Mesenchymal stem cell (in vitro differentiated cells and primary cell): Measurements from ENCODE around the gene UBL3.

Experiments
- DNase-seq: peaks from one replicate; pipeline ENCODE4 v3.0.0-alpha.2; 2013
- H2AFZ ChIP-seq: one replicate; pipeline ENCODE4 v1.6.1; 2013; ENCODE audit warnings: low read depth, mild to moderate bottlenecking, control low read depth, inconsistent platforms, low read length, moderate library complexity
- H2AK5ac ChIP-seq: 2 replicates; pipeline ENCODE4 v1.6.1; 2013; ENCODE audit warnings: low read length, moderate library complexity, mild to moderate bottlenecking, inconsistent platforms; ENCODE audit not compliant: severe bottlenecking
- H2BK120ac ChIP-seq: one replicate; pipeline ENCODE4 v1.6.1; 2013; ENCODE audit warnings: low read depth, mild to moderate bottlenecking, inconsistent platforms, low read length, moderate library complexity
- H2BK12ac ChIP-seq, 2 experiments: one replicate each; pipeline ENCODE4 v1.6.1; 2013; ENCODE audit warnings: inconsistent platforms in 2 of 2, low read length in 2 of 2, mild to moderate bottlenecking in 2 of 2, moderate library complexity in 2 of 2, control low read depth in 1 of 2
- H2BK15ac ChIP-seq: one replicate; pipeline ENCODE4 v1.6.1; 2013; ENCODE audit warnings: mild to moderate bottlenecking, low read depth, inconsistent platforms; ENCODE audit not compliant: poor library complexity, severe bottlenecking
- H2BK5ac ChIP-seq: 2 replicates; pipeline ENCODE4 v1.6.1; 2013; ENCODE audit warnings: low read depth, mild to moderate bottlenecking, low read length, control low read depth, inconsistent platforms; ENCODE audit not compliant: poor library complexity, severe bottlenecking
- H3K14ac ChIP-seq, 2 experiments: one replicate each; pipeline ENCODE4 v1.6.1; 2013; ENCODE audit warnings: inconsistent platforms in 2 of 2, low read length in 2 of 2, control low read depth in 1 of 2, mild to moderate bottlenecking in 1 of 2, moderate library complexity in 1 of 2
- H3K18ac ChIP-seq, 2 experiments: one replicate each; pipeline ENCODE4 v1.6.1; 2013; ENCODE audit warnings: inconsistent platforms in 2 of 2, low read length in 2 of 2, control low read depth in 1 of 2, low read depth in 1 of 2, mild to moderate bottlenecking in 1 of 2
- H3K23ac ChIP-seq, 2 experiments: one replicate each; pipeline ENCODE4 v1.6.1; 2013; ENCODE audit warnings: inconsistent platforms in 2 of 2, low read length in 2 of 2, mild to moderate bottlenecking in 2 of 2, moderate library complexity in 2 of 2, control low read depth in 1 of 2
- H3K27ac ChIP-seq: 2 replicates; pipeline ENCODE4 v1.5.1; 2013; ENCODE audit warnings: mild to moderate bottlenecking, moderate library complexity, low read length, control low read depth, inconsistent platforms; ENCODE audit not compliant: poor library complexity, severe bottlenecking
- H3K27me3 ChIP-seq, 2 experiments: 2 replicates each; pipeline versions ENCODE4 v1.6.1 to v1.7.0; 2013; ENCODE audit warnings: low read length in 2 of 2, mild to moderate bottlenecking in 2 of 2, moderate library complexity in 2 of 2, control low read depth in 1 of 2, inconsistent platforms in 1 of 2; ENCODE audit not compliant: control insufficient read depth in 1 of 2, insufficient read depth in 1 of 2
- H3K36me3 ChIP-seq, 2 experiments: 2 replicates each; pipeline versions ENCODE4 v1.6.1 to v1.7.0; 2013; ENCODE audit warnings: low read length in 2 of 2, control low read depth in 1 of 2, inconsistent platforms in 1 of 2, low read depth in 1 of 2, mild to moderate bottlenecking in 1 of 2; ENCODE audit not compliant: insufficient read depth in 2 of 2, control insufficient read depth in 1 of 2
- H3K4ac ChIP-seq, 2 experiments: one replicate each; pipeline ENCODE4 v1.6.1; 2013; ENCODE audit warnings: inconsistent platforms in 2 of 2, low read length in 2 of 2, mild to moderate bottlenecking in 2 of 2, moderate library complexity in 2 of 2, control low read depth in 1 of 2, low read depth in 1 of 2
- H3K4me1 ChIP-seq: 2 replicates; pipeline ENCODE4 v1.6.1; 2013; ENCODE audit warnings: low read depth, low read length, control low read depth; ENCODE audit not compliant: control insufficient read depth, insufficient read depth
- H3K4me2 ChIP-seq: 2 replicates; pipeline ENCODE4 v1.6.1; 2013; ENCODE audit warnings: low read length, mild to moderate bottlenecking, inconsistent platforms; ENCODE audit not compliant: poor library complexity, severe bottlenecking
- H3K4me3 ChIP-seq, 2 experiments: 2 replicates each; pipeline versions ENCODE4 v1.5.1 to v1.7.0; 2013; ENCODE audit warnings: low read length in 2 of 2, mild to moderate bottlenecking in 2 of 2, control low read depth in 1 of 2, low read depth in 1 of 2; ENCODE audit not compliant: insufficient read depth in 1 of 2
- H3K79me1 ChIP-seq: replicated peaks from 2 replicates; pipeline ENCODE4 v1.6.1; 2013; ENCODE audit warnings: mild to moderate bottlenecking, control low read depth, low read length, inconsistent platforms; ENCODE audit not compliant: poor library complexity, severe bottlenecking
- H3K9ac ChIP-seq: 2 replicates; pipeline ENCODE4 v1.7.0; 2013; ENCODE audit warnings: mild to moderate bottlenecking, low read length, moderate library complexity
- H3K9me3 ChIP-seq: 2 replicates; pipeline ENCODE4 v1.7.0; 2013; ENCODE audit warnings: mild to moderate bottlenecking, low read length; ENCODE audit not compliant: control insufficient read depth
- H4K8ac ChIP-seq: one replicate; pipeline ENCODE4 v1.6.1; 2013; ENCODE audit warnings: inconsistent platforms, mild to moderate bottlenecking, low read length, moderate library complexity
- H4K91ac ChIP-seq: one replicate; pipeline ENCODE4 v1.6.1; 2013; ENCODE audit warnings: mild to moderate bottlenecking, low read length, inconsistent platforms
- WGBS: methylation state at CpG from one replicate; pipeline ENCODE4 v1.1.7; 2013; ENCODE audit warnings: mixed read lengths; 5-methylcytosine and 5-hydroxymethylcytosine counted together

Gene UBL3

DNA sequence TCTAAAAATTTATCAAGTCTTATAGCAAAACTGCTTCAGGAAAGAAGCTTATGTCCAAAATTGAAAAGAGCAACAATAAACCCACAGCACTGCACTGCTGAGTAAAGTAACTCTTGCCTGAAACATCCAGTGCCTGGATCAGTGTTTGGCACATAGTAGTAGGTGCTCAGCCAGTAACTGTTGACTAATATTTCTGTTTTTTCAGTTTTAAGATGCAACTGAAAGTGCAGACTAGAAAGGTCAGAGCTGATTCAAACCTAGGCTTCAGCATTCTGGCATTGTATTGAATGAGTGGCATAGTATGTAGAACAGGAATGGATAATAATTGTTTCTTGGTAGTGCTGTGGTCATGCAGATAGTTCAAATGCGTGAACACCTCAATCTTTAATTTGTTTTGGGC lies 67.6 kb downstream of the UBL3 start:
- Histone ChIP-seq H3K4me3 (no peak overlapping the region), H3K79me1 (peaks cover 15% of the 10 kb centered on the region), H3K27me3 (no peaks in the 10 kb centered on the region), H2BK5ac (no peak overlapping the region), H3K9me3 (no peaks in the 10 kb centered on the region), H2AK5ac (no peak overlapping the region), H3K4ac (no peak overlapping the region), H4K8ac (no peak overlapping the region), H2AFZ (no peak overlapping the region), H2BK12ac (no peak overlapping the region), H3K4me2 (no peak overlapping the region), H3K23ac (no peak overlapping the region), H3K4me1 (no peaks in the 10 kb centered on the region), H2BK120ac (no peak overlapping the region), H2BK15ac (no peak overlapping the region), H3K36me3 (no peaks in the 10 kb centered on the region), H3K9ac (no peak overlapping the region), H4K91ac (no peak overlapping the region), H3K14ac (no peak overlapping the region), H3K18ac (no peak overlapping the region), H3K27ac (no peak overlapping the region)
- DNase-seq: no peak
- WGBS: 60% methylated on average over 1 of the region's 1 CpG

DNA sequence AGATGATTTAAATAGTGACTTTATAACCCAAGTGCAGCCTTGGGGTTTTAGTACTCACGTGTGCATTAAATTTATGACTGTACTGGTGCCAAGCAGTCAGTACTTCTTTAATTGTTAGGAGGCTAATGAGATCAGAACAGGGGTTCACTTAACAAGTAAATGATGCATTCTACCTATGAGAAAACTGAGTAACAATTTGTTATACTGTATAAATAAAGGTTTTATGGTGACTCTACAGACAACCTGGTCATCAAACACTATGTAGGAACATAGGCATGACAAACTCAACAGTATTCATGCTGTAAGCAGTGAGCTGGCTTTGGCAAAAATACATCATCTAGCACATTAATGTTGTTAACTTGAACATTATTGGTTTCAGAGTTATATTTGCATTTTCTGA lies 75.6 kb downstream of the UBL3 start:
- no peak overlapping the region for H3K4me2 ChIP-seq
- no peak overlapping the region for H2BK5ac ChIP-seq
- 95% methylated on average over 1 of the region's 1 CpG for WGBS
- no peak overlapping the region for H2BK12ac ChIP-seq
- no peak overlapping the region for H4K8ac ChIP-seq
- H3K79me1 ChIP-seq: peaks cover 3% of the 10 kb centered on the region
- DNase-seq: no peak
- H3K23ac ChIP-seq: no peak overlapping the region
- peaks cover 0 to 64% of the 10 kb centered on the region in 2 experiments for H3K36me3 ChIP-seq
- no peak overlapping the region for H3K18ac ChIP-seq
- no peak overlapping the region for H4K91ac ChIP-seq
- H3K14ac ChIP-seq: no peak overlapping the region
- H3K9me3 ChIP-seq: no peaks in the 10 kb centered on the region
- no peaks in the 10 kb centered on the region for H3K27me3 ChIP-seq
- no peak overlapping the region for H2BK15ac ChIP-seq
- no peak overlapping the region for H3K4me3 ChIP-seq
- no peak overlapping the region for H2BK120ac ChIP-seq
- H3K27ac ChIP-seq: no peak overlapping the region
- H3K4ac ChIP-seq: no peak overlapping the region
- H3K4me1 ChIP-seq: no peaks in the 10 kb centered on the region
- no peak overlapping the region for H2AK5ac ChIP-seq
- H2AFZ ChIP-seq: no peak overlapping the region
- no peak overlapping the region for H3K9ac ChIP-seq

DNA sequence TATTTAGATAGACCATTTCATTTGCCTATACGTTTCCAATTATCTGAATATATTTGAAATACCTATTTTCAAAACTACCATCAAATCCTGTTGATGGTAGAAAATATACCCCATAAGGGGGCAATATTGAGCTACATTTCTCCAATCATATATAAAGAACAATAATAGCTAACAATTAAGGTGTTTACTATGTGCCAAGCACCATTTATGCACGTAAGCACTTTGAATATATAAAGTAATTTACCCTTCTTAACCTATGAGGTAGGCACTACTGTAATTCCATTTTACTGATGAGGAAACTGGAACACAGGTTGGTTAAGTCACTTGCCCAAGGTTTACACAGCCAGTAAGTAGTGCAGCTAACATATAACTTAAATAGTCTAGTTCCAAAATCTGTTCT lies 79.2 kb downstream of the UBL3 start:
- Histone ChIP-seq H3K9me3 (no peaks in the 10 kb centered on the region), H3K79me1 (no peaks in the 10 kb centered on the region), H2BK5ac (no peak overlapping the region), H3K27me3 (no peaks in the 10 kb centered on the region), H3K23ac (no peak overlapping the region), H4K8ac (no peak overlapping the region), H2BK15ac (no peak overlapping the region), H3K4me2 (no peak overlapping the region), H3K4ac (no peak overlapping the region), H3K4me3 (no peak overlapping the region), H3K4me1 (no peaks in the 10 kb centered on the region), H3K36me3 (peaks cover 0 to 89% of the 10 kb centered on the region in 2 experiments), H2BK12ac (no peak overlapping the region), H3K27ac (no peak overlapping the region), H3K18ac (no peak overlapping the region), H2BK120ac (no peak overlapping the region), H3K9ac (no peak overlapping the region), H3K14ac (no peak overlapping the region), H2AFZ (no peak overlapping the region), H2AK5ac (no peak overlapping the region), H4K91ac (no peak overlapping the region)
- DNase-seq: peak; percentile 52
- 100% methylated on average over 1 of the region's 2 CpGs for WGBS

DNA sequence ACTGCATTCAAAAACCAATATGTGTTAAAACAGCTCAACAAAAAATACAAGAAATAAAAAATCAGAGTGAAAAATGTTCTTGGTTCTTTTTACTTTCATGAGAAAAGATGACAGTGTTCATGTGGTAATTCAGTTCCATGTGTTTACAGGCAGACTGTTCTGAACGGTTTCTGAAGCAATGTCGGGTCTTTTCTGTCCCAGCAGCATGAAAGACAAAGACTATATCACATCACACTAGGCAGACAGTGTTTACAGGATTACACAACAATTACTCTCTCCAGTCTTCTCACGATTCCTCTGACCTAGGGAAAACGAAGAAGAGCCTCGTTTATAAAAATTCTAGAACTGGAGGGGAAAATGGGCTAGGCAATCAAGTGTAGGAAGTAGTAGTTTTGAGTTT lies 83.4 kb downstream of the UBL3 start:
- H4K8ac ChIP-seq: no peak overlapping the region
- no peaks in the 10 kb centered on the region for H3K4me1 ChIP-seq
- no peaks in the 10 kb centered on the region for H3K27me3 ChIP-seq
- no peak overlapping the region for H2AK5ac ChIP-seq
- no peak overlapping the region for H2BK5ac ChIP-seq
- H3K36me3 ChIP-seq: peaks cover 0 to 90% of the 10 kb centered on the region in 2 experiments
- 20% methylated on average over 5 of the region's 5 CpGs for WGBS
- H4K91ac ChIP-seq: no peak overlapping the region
- no peaks in the 10 kb centered on the region for H3K9me3 ChIP-seq
- H3K9ac ChIP-seq: peak overlapping the region; percentile 31
- no peak overlapping the region for H2BK15ac ChIP-seq
- no peak overlapping the region for H3K14ac ChIP-seq
- H3K4ac ChIP-seq: no peak overlapping the region
- H3K18ac ChIP-seq: no peak overlapping the region
- H2BK12ac ChIP-seq: no peak overlapping the region
- peak; percentile 89 for DNase-seq
- H2BK120ac ChIP-seq: no peak overlapping the region
- H3K23ac ChIP-seq: no peak overlapping the region
- no peak overlapping the region for H3K4me2 ChIP-seq
- H3K27ac ChIP-seq: no peak overlapping the region
- H3K4me3 ChIP-seq: no peak overlapping the region
- H2AFZ ChIP-seq: no peak overlapping the region
- no peaks in the 10 kb centered on the region for H3K79me1 ChIP-seq
